ENCODE results near the gene BTD.

Gene BTD

DNA sequence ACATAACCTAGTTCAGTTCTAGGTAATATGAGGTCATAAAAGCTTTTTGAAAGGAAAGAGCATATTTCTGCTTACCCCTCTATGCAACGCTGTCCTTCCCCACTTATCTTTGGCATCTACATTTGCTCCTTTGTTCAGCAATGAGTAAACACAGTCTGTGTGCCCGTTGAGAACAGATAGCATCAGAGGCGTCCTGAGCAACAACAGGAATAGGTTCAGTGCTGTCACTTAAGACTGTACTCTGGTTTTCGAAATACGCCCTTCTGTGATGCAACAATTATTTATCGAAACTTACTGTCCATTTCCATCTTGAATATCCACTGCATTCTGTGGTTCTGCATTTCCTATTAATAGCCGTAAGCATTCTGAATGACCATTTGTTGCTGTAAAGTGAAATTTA is 84.4 kb downstream of the BTD start:
- TF ChIP-seq, protein P1, sequence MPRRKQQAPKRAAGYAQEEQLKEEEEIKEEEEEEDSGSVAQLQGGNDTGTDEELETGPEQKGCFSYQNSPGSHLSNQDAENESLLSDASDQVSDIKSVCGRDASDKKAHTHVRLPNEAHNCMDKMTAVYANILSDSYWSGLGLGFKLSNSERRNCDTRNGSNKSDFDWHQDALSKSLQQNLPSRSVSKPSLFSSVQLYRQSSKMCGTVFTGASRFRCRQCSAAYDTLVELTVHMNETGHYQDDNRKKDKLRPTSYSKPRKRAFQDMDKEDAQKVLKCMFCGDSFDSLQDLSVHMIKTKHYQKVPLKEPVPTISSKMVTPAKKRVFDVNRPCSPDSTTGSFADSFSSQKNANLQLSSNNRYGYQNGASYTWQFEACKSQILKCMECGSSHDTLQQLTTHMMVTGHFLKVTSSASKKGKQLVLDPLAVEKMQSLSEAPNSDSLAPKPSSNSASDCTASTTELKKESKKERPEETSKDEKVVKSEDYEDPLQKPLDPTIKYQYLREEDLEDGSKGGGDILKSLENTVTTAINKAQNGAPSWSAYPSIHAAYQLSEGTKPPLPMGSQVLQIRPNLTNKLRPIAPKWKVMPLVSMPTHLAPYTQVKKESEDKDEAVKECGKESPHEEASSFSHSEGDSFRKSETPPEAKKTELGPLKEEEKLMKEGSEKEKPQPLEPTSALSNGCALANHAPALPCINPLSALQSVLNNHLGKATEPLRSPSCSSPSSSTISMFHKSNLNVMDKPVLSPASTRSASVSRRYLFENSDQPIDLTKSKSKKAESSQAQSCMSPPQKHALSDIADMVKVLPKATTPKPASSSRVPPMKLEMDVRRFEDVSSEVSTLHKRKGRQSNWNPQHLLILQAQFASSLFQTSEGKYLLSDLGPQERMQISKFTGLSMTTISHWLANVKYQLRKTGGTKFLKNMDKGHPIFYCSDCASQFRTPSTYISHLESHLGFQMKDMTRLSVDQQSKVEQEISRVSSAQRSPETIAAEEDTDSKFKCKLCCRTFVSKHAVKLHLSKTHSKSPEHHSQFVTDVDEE (CRISPR knock-in tag; IDR thresholded peaks at IDR 0.05) = peak; percentile 74
- TF ChIP-seq TCF4 (CRISPR knock-in tag; IDR thresholded peaks at IDR 0.05; ENCODE audit: borderline replicate concordance) (peak; percentile 65; the same call in 1 of the 2 replicates), ZNF70 (CRISPR knock-in tag; IDR thresholded peaks at IDR 0.05) (0 out of 2 replicates have a peak, but pooled peaks have one; percentile 37), ZFP3 (CRISPR knock-in tag; IDR thresholded peaks at IDR 0.05) (0 out of 2 replicates have a peak, but pooled peaks have one; percentile 34), ISL1 (CRISPR knock-in tag; IDR thresholded peaks at IDR 0.05) (peak; percentile 76), GLIS3 (CRISPR knock-in tag; IDR thresholded peaks at IDR 0.05) (0 out of 2 replicates have a peak, but pooled peaks have one; percentile 39), CSRNP3 (CRISPR knock-in tag; IDR thresholded peaks at IDR 0.05) (0 out of 2 replicates have a peak, but pooled peaks have one; percentile 43), TOX (CRISPR knock-in tag; IDR thresholded peaks at IDR 0.05; ENCODE audit: borderline replicate concordance) (no peak), ZC3H10 (CRISPR knock-in tag; IDR thresholded peaks at IDR 0.05) (no peak), SNAI2 (CRISPR knock-in tag; IDR thresholded peaks at IDR 0.05) (peak; percentile 58; the same call in 1 of the 2 replicates), RARB (CRISPR knock-in tag; IDR thresholded peaks at IDR 0.05) (no peak), PPARA (CRISPR knock-in tag; IDR thresholded peaks at IDR 0.05; ENCODE audit: borderline replicate concordance) (0 out of 2 replicates have a peak, but pooled peaks have one; percentile 23)
- TF ChIP-seq, protein P2, sequence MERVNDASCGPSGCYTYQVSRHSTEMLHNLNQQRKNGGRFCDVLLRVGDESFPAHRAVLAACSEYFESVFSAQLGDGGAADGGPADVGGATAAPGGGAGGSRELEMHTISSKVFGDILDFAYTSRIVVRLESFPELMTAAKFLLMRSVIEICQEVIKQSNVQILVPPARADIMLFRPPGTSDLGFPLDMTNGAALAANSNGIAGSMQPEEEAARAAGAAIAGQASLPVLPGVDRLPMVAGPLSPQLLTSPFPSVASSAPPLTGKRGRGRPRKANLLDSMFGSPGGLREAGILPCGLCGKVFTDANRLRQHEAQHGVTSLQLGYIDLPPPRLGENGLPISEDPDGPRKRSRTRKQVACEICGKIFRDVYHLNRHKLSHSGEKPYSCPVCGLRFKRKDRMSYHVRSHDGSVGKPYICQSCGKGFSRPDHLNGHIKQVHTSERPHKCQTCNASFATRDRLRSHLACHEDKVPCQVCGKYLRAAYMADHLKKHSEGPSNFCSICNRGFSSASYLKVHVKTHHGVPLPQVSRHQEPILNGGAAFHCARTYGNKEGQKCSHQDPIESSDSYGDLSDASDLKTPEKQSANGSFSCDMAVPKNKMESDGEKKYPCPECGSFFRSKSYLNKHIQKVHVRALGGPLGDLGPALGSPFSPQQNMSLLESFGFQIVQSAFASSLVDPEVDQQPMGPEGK (CRISPR knock-in tag; IDR thresholded peaks at IDR 0.05; ENCODE audit: borderline replicate concordance) = no peak
- peak; percentile 74 for ATAC-seq

DNA sequence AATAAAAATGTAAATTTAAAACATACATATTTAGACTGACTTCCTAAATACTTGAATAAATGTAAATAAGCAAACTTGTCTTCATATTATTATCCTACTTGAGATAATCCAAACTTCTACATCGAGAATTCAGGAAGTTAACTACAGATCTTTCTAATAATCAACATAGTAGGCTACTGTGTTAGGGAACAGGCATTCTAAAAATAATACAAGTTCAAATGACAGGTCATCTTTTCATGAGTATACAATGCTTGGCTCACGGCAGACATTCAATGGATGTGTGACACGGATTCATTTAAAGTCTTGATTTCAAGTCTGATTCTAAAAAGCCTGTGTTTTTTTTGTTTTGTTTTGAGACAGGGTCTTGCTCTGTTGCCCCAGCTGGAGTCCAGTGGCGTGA is 88.7 kb downstream of the BTD start:
- TF ChIP-seq ESRRG (CRISPR knock-in tag; IDR thresholded peaks at IDR 0.05) (no peak), ZFP3 (CRISPR knock-in tag; IDR thresholded peaks at IDR 0.05) (no peak), ZNF8 (CRISPR knock-in tag; IDR thresholded peaks at IDR 0.05) (no peak), BACH2 (CRISPR knock-in tag; IDR thresholded peaks at IDR 0.05; ENCODE audit: borderline replicate concordance) (no peak), ZNF565 (CRISPR knock-in tag; conservative IDR thresholded peaks at IDR 0.05; ENCODE audit: low read depth) (no peak), TOX (CRISPR knock-in tag; IDR thresholded peaks at IDR 0.05; ENCODE audit: borderline replicate concordance) (no peak), POU6F1 (CRISPR knock-in tag; IDR thresholded peaks at IDR 0.05; ENCODE audit: borderline replicate concordance, low read depth) (no peak), CSRNP3 (CRISPR knock-in tag; IDR thresholded peaks at IDR 0.05) (no peak), SNAI2 (CRISPR knock-in tag; IDR thresholded peaks at IDR 0.05) (no peak), ZFP30 (CRISPR knock-in tag; IDR thresholded peaks at IDR 0.05) (no peak), TCF4 (CRISPR knock-in tag; IDR thresholded peaks at IDR 0.05; ENCODE audit: borderline replicate concordance) (no peak), RARB (CRISPR knock-in tag; IDR thresholded peaks at IDR 0.05) (no peak), GLIS3 (CRISPR knock-in tag; IDR thresholded peaks at IDR 0.05) (no peak)
- TF ChIP-seq, protein P3, sequence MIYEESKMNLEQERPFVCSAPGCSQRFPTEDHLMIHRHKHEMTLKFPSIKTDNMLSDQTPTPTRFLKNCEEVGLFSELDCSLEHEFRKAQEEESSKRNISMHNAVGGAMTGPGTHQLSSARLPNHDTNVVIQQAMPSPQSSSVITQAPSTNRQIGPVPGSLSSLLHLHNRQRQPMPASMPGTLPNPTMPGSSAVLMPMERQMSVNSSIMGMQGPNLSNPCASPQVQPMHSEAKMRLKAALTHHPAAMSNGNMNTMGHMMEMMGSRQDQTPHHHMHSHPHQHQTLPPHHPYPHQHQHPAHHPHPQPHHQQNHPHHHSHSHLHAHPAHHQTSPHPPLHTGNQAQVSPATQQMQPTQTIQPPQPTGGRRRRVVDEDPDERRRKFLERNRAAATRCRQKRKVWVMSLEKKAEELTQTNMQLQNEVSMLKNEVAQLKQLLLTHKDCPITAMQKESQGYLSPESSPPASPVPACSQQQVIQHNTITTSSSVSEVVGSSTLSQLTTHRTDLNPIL (CRISPR knock-in tag; IDR thresholded peaks at IDR 0.05; ENCODE audit: low read depth) = no peak
- TF ChIP-seq, protein P1 (CRISPR knock-in tag; IDR thresholded peaks at IDR 0.05) = no peak
- ATAC-seq = no peak

Data from SK-N-SH treated with all-trans-retinoic acid at 6 μM for 48 hours (cell line).